ENCODE measurements around the gene C3orf18.

C3orf18 gene

GRCh38 chr3:50567386-50568167, at the start of gene C3orf18:
C3orf18 (minus strand) TSS chr3:50567747; CDS start chr3:50565699, 2,048 bp downstream.
- peak; percentile 83 to 93 (median 88) for DNase-seq

DNA sequence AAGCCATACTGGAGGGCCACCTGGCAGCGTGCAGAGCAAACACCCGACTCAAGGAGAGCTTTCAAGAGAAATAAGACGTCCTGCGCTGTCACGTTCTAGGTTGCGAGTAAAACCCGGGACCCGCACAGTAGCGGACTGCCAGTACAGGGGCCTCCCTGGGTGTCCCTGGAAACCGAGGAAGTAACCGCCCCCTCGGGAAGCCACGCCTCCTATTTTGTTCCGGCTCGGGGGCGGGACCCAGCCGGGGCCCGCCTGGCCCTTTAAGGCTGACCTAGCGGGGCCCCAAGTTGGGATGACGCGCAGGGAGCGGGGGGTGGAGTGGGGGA, 49.2 kb upstream of the C3orf18 start:
- peak; percentile 89 to 93 (median 92) for DNase-seq

DNA sequence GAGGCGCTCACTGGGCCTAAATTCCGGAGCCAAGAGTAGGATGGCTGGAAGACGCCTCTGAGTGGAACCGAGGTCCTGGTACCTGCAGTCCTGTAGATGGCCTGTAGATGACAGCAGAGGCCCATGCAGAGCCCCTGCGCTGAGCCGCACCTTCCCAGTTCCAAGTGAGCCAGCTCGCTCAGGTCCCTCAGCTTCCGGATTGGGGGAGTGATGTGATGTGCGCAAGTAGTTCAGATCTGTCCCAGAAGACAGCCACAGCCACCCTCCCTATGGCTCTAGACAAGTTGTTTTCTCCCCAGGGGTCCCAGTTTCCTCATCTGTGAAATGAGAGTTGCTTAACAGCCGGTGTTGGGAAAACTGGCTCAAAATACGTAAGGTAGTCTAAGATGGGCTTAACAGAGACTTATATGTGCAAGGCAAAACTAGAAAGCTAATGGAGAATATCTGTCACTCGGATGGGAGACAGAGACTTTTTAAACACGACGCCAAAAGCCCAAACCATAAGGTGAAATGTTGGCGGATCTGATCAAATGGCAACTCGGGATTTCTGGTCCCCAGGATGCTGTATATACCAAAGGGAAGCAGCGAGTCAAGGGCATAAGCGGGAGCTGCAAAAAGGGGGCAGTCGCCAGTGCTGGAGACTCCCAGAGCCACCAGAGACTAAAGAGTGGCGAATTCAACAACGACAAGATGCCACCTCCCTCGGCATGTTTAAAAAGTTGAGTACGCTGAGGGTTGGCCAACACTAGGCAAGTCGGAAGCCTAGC, 48.6 kb upstream of the C3orf18 start:
- peak; percentile 63 to 81 (median 76) for DNase-seq

GRCh38 chr3:50615190-50615589, 47.6 kb upstream of the C3orf18 start:
- DNase-seq: no peak

DNA sequence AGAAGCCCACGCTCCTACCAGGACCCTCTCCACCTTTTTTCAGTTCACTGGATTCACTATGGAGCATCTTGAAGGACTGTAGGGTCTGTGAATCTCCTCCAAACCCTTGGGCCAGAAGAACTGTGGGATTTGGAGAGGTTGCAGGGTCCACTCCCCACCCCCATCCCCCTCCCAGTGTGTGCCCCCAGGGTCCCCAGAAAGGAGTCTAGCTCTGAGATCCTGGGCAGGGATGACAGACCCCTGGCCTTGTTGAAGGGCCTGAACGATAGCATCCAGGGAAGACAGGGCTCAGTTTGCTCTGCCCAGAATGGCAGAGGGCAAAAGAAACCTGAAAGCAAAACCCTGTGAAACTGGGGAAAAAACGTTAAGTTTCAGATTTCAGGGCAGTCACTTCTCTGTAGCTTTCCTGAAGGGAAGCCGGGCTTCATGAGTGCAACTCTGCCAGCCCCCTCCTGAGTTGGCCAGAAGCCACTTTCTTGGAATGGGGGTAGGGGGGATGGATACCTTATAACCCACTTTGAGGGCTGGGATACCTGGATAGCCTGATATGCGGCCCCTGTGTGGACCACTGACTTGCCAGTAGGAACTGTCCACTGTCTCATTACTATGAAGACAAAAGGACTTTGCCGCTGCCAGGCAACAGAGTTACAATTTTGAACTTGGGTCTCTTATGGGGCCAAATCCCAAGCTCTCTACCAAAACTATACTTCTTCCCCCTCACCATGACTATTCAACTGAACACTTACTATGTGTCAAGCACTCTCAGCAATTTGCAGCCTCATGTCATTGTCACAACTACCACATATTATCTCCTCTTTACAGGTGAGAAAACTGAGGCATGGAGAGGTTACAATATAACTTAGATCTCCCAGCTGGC, 45.7 kb upstream of the C3orf18 start:
- no peak for DNase-seq

DNA sequence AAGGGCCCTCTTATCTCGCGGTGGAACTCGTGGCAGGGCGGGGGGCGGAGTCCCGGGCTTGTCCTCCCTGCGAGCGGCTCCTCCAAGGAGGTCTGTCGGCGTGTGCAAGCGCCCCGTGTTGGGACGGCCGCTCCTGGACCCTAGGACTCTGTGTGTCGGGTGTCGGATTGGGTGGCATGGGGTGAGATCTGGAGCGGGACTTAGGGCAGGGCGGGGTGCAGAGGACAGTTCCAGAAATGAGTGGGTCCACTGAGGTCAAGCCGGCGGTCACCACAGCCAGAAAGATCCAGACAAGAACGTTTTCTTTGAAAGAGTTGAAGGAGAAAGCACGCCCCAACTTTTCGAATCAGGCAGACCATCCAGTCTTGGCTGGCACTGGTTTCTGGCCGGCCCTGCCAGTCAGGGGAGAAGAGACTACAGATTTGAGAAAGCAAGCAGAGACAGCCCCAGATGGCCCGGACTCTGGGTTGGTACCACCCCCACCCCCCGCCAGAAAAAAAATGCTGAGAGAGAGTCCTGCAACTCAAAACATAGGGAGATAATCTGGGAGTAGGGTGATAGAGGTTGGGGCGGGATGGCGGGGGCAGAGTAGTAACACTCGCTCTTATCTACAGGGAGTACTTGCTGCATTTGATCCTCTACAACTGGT, 44.8 kb upstream of the C3orf18 start:
- peak in 4 of 6 experiments; percentile 38 to 57 (median 48) for DNase-seq

GRCh38 chr3:50611464-50612233, 44.1 kb upstream of the C3orf18 start, which contains the start of gene CISH:
CISH (minus strand) TSS chr3:50611774; CDS start chr3:50611650, 124 bp downstream.
- DNase-seq: peak; percentile 89 to 99 (median 94)

DNA sequence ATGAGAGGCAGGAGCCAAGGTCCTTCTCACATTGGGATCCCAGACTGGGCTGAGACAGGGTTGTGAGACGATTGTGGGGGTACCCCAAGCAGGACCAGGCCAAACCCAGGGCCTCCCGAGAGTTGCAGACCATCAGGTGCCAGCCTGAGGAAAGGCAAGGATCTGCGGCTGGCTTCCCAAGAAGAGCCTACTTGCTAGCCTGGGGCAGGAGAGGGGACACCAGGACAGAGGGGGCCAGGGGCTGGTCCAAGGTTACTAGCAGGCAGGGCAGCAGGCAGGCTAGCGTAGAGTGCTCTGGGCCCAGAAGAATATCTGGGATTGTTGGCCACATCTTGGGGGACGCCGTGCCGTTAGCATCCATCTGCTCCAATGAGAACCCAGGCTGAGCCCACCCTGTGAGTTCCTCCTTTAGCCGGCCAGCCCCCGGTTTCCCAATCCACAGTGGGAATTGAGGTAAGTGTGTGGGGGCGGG, 43.5 kb upstream of the C3orf18 start:
- no peak for DNase-seq

DNA sequence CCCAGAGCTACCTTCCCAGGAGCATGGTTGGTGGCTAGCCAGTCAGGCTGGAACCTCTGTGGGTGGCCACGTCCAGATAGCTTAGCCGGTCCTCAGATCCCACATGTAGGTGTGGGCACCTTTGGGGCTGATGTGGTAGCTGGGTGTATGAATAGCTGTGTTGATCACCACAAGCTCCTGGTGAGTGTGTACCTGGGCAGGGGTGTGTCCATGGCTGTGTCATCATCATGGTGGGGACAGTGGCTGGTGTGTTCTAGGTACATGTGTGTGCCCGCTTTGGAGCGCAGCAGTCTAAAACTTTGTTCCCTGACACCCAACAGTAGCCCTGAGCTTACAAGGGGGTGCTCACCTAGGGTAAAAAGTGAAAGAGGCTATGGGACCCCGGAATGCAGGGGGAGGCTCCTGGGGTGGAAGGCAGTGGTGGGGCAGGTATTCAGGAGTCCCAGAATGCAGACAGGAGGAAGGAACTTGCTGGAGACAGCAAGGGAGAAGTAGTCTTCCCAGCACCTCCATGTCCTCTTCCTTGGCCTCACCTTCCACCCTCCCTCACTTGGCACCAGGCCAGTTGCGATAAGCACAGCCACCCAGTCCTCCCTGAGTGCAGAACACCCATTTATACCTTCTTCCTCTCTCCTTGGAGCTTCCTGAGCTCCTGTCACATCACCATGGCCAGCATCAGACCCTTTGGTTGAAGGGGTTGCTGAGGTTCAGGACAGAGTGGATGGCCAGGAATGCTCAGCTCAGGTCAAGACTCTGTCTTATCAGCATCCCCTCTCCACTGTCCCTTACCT, 42.8 kb upstream of the C3orf18 start:
- peak in 4 of 6 experiments; percentile 19 to 37 (median 28) for DNase-seq

DNA sequence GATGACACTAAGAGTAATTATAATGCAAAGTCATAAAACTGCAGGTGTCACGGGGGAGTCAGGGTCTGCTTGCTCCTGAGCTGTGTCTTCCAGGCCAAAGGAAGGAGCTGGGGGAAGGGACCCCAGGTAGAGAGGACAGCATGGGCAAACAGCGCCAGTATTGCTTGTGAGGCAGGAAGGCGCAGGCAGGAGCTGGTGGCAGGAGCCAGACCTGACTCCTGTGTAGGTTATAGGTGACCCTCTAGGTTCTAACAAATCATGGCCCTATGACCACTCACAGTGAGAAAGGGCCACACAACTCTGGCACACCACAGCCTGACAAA, 42.2 kb upstream of the C3orf18 start:
- no peak for DNase-seq

DNA sequence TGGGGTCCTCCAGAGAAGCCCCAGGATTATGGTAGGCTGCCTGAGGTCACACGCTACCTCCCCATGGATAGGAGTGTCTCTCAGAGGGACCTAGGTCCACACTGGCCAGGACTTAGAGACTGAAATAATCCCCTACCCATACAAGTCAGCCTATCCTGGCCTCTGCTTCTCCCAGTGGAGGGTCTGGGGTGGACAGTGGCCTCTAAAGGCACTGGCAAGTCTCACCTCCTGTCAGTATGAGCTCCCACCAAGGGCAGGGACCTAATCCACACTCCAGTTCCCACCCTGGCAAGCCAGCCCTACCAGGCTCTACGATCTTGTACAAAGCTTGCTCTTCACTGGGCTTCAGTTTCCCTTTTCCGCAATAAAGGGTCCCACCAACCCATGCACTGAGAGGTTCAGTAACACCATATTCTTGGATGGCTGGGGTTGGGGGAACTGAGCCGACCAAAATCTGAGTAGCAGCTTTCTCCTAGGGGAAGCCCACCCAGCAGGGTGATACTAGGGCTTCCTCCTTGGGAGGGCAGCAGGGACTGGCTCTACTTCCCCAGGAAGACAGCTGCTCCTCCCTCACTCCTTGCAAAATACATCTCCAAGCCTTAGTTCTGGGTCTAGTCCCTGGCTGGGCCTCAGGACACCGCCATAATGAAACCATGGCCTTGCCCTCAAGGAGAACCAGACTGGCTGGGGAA, 41.7 kb upstream of the C3orf18 start:
- DNase-seq: no peak

GRCh38 chr3:50608278-50608677, 40.7 kb upstream of the C3orf18 start:
- no peak for DNase-seq

GRCh38 chr3:50607271-50608091, 39.9 kb upstream of the C3orf18 start:
- no peak for DNase-seq

GRCh38 chr3:50606596-50606995, 39.0 kb upstream of the C3orf18 start:
- DNase-seq: peak in 1 of 6 experiments; percentile 21

DNA sequence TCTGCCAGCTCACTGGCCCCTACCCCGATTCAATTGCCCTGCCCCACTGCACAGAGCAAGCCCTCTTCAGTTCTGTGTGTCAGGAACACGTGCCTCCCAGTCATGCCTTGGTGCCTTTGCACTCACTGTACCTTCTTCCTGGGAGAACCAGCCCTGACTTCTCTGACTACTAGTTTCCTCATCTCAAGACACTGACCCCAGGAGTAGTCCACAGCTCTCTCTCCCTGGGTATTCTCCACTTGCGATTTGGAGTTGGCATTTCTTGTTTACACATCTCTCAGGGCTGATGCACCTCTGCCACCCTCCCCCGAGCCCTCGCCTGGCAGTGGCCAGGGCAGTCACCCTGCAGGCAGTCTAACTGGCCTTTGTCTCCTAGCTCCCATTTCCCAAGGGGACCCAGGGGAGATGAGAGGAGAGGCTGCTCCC, 38.4 kb upstream of the C3orf18 start:
- no peak for DNase-seq

GRCh38 chr3:50604628-50605588, 37.4 kb upstream of the C3orf18 start:
- no peak for DNase-seq

DNA sequence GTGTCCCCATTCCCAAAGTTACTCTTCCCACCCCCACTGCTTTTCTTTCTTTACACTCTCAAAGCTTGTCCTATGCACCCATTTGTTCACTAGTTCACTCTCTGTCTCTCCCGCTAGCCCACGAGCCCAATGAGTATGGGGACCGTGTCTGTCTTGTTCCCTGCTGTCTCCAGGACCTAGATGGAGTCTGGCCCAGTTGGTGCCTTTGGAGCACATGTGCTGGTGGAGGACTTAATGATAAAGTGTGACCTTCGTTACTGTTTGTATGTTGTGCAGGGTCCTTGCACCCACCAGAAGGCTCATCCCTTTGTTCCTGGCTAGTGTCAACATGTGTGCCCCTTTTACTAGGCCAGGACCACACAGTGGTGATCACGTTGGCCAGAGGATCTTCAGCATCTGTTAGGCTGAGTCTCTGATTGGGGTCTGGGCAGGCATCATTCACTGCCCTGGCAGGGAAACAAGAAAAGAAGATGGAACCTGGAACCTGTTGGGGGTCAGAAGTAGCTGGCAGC, 36.6 kb upstream of the C3orf18 start:
- no peak for DNase-seq

Data from stimulated activated naive CD4-positive, alpha-beta T cell (primary cell).